Central memory CD4-positive, alpha-beta T cell (primary cell): ENCODE measurements around the gene BPTF.
"Not testable (repeated sequence)": the region's sequence is repeated elsewhere in the genome, so short reads cannot be mapped to it uniquely, and the experiment has no call there.

Source experiments
- DNase-seq: peaks from one replicate; pipeline ENCODE4 v3.0.0; 2022

The BPTF gene

DNA sequence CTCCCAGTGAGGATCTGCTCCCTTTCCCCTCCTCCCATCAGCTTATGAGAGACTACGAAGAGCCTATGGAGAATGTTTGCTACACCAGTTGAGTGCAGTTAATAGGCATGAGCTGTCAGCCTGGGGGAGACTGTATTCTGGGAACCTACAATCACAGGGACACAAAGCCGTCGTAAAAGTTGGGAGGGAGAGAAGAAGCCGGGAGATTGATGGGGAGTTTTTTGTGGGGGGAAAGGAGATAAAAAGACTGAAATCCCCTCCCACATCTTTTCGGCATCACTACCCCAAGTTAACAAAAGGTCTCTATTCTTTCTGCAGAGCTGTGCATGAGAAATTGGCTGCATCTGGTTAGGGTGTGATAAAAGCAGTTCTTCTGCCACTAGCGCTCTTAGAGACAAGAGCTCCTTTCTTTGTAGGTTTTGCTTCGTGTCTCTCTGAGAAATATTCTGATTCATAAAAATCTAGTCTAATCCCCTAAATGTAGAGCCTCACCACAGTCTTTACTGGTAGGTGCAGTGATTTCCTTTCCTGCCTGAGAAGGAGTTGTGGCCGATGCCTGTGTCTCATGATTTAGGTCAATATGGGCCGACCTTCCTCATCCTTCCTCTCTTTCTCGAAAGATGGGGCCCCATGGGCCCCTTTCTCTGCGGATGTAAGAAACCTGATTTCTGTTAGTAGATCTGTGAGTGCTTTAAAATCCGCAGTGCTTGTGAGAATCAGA lies 77.4 kb downstream of the BPTF start:
- no peak for DNase-seq

DNA sequence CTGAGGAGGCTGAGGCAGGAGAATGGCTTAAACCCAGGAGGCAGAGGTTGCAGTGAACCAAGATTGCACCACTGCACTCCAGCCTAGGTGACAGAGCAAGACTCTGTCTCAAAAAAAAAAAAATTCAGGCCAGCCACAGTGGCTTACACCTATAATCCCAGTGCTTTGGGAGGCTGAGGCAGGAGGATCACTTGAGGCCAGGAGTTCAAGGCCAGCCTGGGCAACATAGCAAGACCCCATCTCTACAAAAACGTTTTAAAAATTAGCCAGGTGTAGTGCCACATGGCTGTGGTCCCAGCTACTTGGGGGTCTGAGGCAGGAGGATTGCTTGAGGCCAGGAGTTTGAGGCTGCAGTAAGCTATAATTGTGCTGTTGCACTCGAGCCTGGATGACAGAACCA lies 80.0 kb downstream of the BPTF start:
- DNase-seq, result not testable (repeated sequence)

DNA sequence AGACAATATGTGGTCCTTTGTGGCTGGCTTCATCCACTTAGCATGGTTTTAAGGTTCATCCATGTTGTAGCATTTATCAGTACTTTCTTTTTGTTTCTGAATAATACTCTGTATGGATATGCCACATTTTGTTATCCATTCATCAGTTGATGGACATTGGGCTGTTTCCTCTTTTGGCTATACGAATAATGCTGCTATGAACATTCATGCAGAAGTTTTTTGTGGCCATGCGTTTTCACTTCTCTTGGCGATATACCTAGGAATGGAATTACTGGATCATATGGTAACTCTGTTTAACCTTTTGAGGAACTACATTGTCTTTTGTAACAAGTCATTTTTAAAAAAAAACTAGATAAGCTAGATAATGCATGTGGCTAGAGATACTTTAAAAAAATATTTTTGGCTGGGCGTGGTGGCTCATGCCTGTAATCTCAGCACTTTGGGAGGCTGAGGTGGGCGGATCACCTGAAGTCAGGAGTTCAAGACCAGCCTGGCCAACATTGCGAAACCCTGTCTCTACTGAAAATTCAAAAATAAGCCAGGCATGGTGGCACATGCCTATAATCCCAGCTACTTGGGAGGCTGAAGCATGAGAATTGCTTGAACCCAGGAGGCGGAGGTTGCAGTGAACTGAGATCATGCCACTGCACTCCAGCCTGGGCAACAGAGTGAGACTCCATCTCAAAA lies 85.0 kb downstream of the BPTF start:
- DNase-seq, result not testable (repeated sequence)

DNA sequence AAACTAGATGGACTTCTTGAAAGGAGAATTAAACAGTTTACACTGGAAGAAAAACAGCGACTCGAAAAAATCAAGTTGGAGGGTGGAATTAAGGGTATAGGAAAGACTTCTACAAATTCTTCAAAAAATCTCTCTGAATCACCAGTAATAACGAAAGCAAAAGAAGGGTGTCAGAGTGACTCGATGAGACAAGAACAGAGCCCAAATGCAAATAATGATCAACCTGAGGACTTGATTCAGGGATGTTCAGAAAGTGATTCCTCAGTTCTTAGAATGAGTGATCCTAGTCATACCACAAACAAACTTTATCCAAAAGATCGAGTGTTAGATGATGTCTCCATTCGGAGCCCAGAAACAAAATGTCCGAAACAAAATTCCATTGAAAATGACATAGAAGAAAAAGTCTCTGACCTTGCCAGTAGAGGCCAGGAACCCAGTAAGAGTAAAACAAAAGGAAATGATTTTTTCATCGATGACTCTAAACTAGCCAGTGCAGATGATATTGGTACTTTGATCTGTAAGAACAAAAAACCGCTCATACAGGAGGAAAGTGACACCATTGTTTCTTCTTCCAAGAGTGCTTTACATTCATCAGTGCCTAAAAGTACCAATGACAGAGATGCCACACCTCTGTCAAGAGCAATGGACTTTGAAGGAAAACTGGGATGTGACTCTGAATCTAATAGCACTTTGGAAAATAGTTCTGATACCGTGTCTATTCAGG lies 85.9 kb downstream of the BPTF start:
- no peak for DNase-seq

DNA sequence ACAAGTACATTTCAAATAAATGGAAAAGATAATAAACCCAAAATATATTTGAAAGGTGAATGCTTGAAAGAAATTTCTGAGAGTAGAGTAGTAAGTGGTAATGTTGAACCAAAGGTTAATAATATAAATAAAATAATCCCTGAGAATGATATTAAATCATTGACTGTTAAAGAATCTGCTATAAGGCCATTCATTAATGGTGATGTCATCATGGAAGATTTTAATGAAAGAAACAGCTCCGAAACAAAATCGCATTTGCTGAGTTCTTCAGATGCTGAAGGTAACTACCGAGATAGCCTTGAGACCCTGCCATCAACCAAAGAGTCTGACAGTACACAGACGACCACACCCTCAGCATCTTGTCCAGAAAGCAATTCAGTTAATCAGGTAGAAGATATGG lies 86.8 kb downstream of the BPTF start:
- DNase-seq, result no peak

DNA sequence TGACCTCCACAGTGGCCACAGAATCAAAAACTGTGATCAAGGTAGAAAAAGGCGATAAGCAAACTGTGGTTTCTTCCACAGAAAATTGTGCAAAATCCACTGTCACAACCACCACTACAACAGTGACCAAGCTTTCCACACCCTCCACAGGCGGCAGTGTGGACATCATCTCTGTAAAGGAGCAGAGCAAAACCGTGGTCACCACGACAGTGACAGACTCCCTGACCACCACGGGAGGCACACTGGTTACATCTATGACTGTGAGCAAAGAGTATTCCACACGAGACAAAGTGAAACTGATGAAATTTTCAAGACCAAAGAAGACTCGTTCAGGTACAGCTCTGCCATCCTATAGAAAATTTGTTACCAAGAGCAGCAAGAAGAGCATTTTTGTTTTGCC lies 87.4 kb downstream of the BPTF start:
- no peak for DNase-seq

DNA sequence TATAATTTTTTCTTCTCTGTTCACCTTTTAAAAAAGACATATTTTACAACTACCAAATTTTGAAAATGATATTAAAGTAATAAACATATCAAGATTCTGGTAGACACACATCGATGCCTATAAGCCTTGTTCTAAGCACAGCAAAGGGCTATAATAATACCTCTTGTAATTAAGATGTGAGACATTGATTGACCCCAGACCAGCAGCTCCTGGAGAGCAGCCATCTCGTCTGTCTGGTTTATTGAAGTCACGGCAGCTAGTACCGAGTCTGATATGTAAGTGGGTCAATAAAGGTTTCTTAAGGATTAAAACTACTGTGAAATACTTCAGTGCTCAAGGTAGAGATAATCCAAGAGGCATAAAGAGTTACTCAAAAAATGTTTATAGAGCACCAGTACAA lies 94.9 kb downstream of the BPTF start:
- DNase-seq, result no peak

DNA sequence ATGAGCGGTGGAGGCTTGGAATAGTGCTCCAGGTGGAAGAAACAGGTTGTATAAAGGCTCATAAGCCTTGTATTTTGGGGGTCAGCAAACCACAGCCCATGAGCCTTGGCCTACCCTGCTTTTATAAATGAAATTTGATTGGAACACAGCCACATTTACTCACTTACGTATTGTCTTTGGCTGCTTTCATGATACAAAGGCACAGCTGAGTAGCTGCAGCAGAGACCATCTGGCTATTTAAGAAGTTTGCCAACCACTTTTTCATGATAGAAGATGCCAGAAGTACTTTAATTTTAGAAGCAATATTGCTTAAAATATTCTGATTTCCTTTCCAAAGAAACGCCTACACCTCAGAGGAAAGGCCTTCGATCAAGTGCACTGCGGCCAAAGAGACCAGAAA lies 97.2 kb downstream of the BPTF start:
- DNase-seq, result no peak

DNA sequence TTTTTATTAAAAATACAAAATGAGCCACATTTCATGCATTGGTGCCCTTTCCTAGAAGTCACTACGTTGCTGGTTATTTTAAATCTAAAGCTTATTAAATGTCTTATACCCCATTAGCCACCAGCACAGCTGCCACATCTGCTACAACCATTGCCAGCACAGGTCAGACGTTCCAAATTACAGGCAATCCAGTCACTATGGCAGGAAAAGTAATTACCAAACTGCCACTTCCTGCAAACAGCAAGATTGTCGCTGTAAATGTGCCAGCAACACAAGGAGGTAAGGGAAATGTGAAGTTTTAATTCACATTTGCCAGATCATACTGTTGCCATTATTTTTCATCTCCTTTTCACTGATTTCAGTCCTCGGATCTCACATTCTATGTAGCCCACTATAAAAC lies 103.5 kb downstream of the BPTF start:
- DNase-seq, result not testable (repeated sequence)

DNA sequence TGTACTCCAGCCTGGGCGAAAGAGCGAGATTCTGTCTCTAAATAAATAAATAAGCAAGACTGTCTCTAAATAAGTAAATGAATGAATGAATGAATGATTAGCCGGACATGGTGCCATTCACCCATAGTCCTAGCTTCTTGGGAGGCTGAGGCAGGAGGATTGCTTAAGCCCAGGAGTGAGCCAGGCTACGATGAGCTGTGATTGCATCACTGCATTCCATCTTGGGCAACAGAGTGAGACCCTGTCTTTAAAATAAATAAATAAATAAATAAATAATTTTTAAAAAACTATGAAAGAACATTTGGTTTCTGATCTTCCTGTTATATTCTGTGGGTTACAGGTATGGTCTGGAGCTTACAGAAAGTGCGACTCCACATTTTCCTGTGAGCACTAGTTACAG lies 105.9 kb downstream of the BPTF start:
- no peak for DNase-seq

DNA sequence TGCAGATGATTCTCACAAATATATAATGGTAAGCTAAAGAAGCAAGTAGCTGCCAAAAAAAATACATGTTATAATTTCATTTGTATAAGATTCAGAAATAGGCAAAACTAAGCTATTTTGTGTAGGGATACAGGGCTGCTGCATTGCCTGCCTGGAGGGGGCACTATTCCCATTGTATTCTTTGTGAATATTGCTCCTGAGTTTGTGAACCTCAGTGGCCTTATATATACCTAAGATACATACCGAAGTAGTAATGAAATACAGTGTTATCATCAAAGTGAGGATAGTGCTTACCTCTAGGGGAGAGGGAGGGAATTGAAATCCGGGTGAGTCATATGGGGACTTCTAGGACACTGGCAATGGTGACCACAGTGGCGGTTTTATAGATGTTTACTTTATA lies 117.5 kb downstream of the BPTF start:
- no peak for DNase-seq

DNA sequence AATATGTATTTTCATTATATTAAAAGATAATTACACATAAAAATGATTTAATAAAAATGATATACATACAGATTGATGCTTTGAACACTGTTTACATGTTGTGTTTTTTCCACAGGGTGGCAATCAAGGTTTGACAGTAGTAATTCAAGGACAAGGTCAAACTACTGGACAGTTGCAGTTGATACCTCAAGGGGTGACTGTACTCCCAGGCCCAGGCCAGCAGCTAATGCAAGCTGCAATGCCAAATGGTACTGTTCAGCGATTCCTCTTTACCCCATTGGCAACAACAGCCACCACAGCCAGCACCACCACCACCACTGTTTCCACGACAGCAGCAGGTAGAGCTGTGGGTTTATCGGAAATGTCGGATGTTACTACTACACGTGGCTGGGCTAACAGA lies 118.7 kb downstream of the BPTF start:
- no peak for DNase-seq

DNA sequence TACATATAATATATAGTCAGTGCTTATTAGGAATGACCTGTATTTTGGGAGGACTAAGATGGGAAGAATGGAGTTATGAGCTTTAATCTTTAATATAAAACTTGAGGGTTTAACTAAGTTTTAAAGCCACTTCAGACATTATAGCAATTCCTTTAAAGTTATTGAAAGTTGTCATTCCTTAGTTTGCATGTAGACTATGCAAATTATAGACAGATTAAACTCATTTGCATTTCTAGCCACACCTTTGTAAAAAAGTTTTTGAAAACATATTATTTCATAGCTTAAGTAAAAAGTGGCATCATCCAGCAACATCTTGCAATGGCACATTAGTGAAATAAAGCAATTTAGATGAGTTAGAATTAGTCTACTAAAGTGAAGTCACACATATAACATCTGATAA lies 121.2 kb downstream of the BPTF start:
- no peak for DNase-seq

DNA sequence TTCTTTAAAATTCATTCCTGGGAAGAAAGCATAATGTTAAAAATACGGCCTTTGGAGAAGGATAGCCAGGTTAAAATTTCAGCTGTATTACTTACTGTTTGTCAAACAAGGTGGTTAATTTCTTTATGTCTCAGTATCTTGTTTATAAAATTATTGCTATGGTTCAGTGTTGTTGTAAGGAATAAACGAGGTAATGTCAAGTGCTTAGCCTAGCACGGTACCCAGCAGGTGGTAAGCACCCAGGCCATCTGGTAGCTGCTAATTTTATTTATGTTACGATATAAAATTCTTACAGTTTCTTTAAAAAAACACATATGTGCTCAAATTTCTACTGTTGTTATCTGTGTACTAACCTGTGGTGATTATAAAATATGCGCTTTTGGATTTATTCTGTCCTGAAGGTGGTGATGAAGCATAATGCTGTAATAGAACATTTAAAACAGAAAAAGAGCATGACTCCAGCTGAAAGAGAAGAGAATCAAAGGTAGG lies 122.1 kb downstream of the BPTF start:
- no peak for DNase-seq

DNA sequence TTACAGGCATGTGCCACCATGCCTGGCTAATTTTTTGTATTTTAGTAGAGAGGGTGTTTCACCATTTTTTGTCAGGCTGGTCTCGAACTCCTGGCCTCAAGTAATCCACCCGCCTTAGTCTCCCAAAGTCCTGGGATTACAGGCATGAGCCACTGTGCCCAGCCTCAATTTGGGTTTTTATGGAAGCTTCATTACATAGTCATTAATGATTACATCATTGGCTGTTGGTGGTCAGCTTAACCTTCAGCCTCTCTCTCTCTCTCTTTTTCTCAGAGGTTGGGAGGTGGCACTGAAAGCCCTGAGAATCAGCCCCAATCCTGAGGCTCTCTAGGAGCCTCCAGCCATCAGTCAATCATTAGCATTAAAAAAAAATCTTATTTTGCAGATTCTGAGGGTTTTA lies 125.6 kb downstream of the BPTF start:
- no peak for DNase-seq

DNA sequence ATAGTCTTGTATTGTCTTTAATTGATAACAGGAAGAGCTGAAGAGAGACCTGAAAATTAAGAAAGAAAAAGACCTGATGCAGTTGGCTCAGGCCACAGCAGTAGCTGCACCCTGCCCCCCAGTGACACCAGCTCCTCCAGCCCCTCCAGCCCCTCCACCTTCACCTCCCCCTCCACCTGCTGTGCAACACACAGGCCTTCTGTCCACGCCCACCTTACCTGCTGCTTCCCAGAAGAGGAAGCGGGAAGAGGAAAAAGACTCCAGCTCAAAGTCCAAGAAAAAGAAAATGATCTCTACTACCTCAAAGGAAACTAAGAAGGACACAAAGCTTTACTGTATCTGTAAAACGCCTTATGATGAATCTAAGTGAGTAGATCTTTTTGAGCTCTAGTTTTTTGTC lies 134.2 kb downstream of the BPTF start:
- DNase-seq, result no peak

DNA sequence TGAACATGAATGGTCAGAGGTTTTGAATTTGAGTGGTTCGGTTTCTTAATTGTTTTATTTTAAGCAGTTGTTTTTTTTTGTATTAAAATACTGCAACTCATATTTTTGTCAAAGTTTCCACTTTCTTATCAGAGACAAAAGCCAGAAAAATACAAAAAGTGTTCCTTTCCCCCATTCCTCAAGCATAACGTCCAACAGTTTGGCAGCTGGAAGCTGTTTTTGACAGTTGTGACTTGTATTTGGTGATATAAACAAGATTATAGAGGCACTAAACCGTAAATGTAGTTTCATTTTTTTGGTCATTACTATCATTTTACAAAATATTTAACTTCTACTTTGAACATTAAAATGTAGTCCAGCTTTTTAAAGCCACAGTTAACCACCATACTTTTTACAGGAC lies 135.0 kb downstream of the BPTF start:
- DNase-seq, result not testable (repeated sequence)

DNA sequence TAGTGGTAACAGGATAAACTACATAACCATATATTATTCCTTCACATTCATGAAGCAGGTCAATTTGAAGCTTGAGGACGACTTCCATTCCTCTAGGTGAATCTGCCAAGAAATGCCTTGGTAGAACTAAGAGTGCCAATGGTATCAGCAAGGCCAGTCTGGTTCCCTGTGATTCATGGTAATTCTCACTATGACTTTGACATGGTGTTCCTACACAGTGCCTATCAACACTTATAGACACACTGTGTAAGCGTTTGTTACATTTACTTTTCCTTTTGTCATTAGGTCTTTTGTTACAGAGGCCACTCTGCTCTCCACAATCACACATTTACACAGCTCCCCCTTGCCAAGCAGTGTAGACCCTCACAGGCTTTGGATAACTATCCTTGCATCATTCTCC lies 136.9 kb downstream of the BPTF start:
- DNase-seq, result not testable (repeated sequence)

DNA sequence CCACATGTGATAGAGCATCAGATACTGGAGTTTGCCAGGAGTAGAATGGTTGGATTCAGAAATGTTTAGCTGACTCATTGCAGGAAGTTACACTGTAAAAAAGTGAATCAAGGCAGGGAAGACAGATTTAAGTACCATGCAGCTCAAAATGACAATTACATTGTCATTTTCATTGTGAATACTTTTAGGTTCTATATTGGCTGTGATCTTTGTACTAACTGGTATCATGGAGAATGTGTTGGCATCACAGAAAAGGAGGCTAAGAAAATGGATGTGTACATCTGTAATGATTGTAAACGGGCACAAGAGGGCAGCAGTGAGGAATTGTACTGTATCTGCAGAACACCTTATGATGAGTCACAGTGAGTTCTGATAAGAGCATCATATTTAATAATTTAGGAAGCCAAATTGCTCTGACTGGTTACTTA lies 137.9 kb downstream of the BPTF start:
- peak; percentile 59 for DNase-seq

DNA sequence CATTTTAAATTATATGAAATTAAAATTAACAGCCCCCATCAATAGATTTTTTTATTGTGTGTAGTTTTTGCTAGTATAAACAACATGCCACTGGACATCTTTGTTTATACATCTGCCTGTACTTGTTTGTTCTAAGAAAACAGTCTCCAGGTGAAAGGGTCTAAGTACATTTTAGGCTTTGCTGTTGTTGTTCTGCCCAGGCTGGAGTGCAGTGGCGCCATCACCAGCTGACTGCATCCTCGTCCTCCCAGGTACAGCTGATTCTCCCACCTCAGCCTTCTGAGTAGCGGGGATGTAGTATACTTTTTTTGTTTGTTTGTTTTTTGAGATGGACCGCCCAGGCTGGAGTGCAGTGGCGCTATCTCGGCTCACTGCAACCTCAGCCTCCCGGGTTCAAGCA lies 145.5 kb downstream of the BPTF start:
- no peak for DNase-seq

DNA sequence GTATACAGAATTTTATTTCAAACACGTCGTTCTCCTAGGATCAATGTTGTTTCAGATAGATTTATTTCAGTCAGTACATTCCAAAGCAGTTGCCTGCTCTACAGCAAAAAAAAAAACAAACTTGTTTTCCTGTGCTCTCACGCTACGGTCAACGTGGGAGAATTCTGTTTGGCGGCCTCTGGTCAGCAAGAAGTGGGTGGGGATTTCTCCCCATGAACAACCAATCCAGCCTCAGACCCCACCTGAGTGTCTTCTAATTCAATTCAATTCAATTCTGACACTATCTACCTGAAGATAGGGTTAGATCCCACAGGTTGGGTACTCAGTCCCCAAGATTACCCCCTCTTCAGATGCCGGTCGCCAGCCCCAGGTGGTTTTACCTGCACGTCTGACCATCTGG lies 148.9 kb downstream of the BPTF start:
- no peak for DNase-seq

DNA sequence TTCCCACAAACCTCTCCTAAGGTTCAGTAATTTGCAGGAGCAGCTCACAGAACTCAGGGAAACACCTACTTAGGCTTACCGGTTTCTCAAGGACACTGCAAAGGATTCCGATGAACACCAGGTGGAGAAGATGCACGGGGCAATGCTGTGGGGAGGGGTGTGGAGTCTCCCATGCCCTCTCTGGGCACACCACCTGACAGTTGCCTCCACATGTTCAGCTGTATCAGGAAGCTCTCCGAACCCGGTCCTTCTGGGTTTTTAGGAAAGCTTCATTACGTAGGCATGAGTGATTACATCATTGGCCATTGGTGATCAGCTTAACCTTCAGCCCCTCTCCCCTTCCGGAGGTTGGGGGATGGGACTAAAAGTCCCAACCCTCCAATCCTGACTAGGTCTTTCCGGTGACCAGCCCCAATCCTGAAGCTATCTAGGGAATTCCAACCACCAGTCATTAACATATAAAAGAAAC lies 149.3 kb downstream of the BPTF start:
- DNase-seq, result no peak

DNA sequence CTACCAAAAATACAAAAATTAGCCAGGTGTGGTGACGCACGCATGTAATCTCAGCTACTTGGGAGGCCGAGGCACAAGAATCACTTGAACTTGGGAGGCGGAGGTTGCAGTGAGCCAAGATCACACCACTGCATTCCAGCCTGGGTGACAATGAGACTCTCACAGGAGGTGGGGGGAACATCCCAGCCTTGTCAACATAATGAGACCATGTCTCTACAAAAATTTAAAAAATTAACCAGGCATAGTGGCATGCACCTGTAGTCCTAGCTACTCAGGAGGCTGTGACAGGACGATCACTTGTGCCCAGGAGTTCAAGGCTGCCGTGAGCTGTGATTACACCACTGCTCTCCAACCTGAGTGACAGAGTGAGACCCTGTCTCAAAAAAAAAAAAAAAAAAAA lies 151.0 kb downstream of the BPTF start:
- DNase-seq, result not testable (repeated sequence)

DNA sequence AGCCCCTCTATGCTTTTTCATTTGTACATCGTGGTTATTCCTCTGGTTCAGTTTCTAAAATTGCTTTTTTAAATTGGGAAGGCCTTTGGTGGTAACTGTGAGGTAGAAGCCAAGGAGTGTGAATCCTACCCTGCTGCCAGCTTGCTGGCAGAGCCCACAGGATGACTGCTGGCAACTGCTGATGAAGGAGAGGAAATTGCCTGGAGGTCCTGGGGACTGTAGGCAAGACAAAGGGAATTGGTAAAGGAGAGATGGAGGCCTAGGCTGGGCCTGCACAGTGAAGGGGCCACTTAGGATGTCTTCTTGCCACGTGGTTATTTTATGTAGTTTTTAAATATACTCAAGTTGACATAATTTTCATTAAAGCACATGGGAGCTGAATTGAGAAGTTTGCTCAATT lies 155.2 kb downstream of the BPTF start:
- no peak for DNase-seq
